Peyer's patch (tissue), 4 donors: ENCODE results near the gene PCMT1. TPM values are rescaled to one million over a fixed set of nuclear protein-coding genes. Genes with fewer than 3 reads are reported as not detected.

Experiments
- DNase-seq, 3 donors: peaks; one replicate each; pipeline ENCODE4 v3.0.0-alpha.2; 2017 to 2019
- H3K27ac ChIP-seq, 4 donors: fragments of 200-600 bp; sonication (generic); one replicate each; pipeline ENCODE4 v1.5.1; 2016 to 2019
- H3K27me3 ChIP-seq, 2 donors: fragments of 200-600 bp; sonication (generic); one replicate each; pipeline ENCODE4 v1.5.1; 2019
- H3K36me3 ChIP-seq, 3 donors: fragments of 200-600 bp; sonication (generic); one replicate each; pipeline ENCODE4 v1.5.1; 2016 to 2019
- H3K4me1 ChIP-seq, 4 donors: fragments of 200-600 bp; sonication (generic); one replicate each; pipeline ENCODE4 v1.5.1; 2016 to 2019
- H3K4me3 ChIP-seq, 4 donors: fragments of 200-600 bp; sonication (generic); 1 replicate in 3 of 4; 2 replicates in 1 of 4; pipeline ENCODE4 v1.5.1; 2016 to 2019; ENCODE audit warnings: mild to moderate bottlenecking in 1 of 4
- H3K9me3 ChIP-seq, 4 donors: fragments of 200-600 bp; sonication (generic); one replicate each; pipeline ENCODE4 v1.5.1; 2016 to 2019; ENCODE audit warnings: mild to moderate bottlenecking in 1 of 4
- POLR2A ChIP-seq, 2 donors: fragments of 450-650 bp; IDR thresholded peaks; one replicate each; pipeline ENCODE4 v1.5.1; 2017; ENCODE audit warnings: antibody characterized with exemption in 2 of 2, mild to moderate bottlenecking in 2 of 2, moderate library complexity in 2 of 2
- total RNA-seq, 4 donors: library from RNA; depleted of rRNA; stranded (reverse); fragments of >200 nt; gene quantifications; one replicate each; pipeline ENCODE4 v1.1.0, GENCODE V29; 2016
- TF ChIP-seq, protein P1 (sequence below), 6 experiments: fragments of 450-650 bp in 4 of 6; fragments of 200-600 bp in 2 of 6; sonication (generic) in 1 of 6; IDR thresholded peaks; one replicate each; pipeline ENCODE4 v1.5.1; 2017 to 2019; ENCODE audit warnings: antibody characterized with exemption in 6 of 6, mild to moderate bottlenecking in 3 of 6, moderate library complexity in 1 of 6

The PCMT1 gene
- total RNA-seq, 4 donors from 2014 or later: 39.4 to 52.0 (median 44.9) TPM

DNA sequence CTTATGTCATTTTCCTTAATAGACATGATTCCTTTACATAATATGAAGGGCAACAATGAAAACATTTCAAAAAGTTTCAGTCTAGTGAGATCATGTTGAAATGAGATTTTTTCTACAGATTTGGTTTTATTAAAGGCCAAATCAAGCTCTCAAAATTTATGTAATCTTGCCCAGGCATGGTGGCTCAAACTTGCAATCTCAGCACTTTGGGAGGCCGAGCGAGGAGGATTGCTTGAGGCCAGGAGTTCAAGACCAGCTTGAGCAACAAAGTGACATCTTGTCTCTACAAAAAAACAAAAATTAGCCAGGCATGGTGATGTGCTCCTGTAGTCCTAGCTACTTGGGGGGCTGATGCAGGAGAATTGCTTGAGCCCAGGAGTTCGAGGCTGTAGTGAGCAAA lies 63.8 kb downstream of the PCMT1 start:
- H3K4me1 ChIP-seq: no peaks in the 10 kb centered on the region
- H3K9me3 ChIP-seq: no peaks in the 10 kb centered on the region
- peaks cover 0 to 20% (median 0%) of the 10 kb centered on the region in 3 donors for H3K36me3 ChIP-seq
- no peak for DNase-seq
- no peak overlapping the region for H3K27ac ChIP-seq
- H3K4me3 ChIP-seq: no peak overlapping the region
- TF ChIP-seq, protein P1, sequence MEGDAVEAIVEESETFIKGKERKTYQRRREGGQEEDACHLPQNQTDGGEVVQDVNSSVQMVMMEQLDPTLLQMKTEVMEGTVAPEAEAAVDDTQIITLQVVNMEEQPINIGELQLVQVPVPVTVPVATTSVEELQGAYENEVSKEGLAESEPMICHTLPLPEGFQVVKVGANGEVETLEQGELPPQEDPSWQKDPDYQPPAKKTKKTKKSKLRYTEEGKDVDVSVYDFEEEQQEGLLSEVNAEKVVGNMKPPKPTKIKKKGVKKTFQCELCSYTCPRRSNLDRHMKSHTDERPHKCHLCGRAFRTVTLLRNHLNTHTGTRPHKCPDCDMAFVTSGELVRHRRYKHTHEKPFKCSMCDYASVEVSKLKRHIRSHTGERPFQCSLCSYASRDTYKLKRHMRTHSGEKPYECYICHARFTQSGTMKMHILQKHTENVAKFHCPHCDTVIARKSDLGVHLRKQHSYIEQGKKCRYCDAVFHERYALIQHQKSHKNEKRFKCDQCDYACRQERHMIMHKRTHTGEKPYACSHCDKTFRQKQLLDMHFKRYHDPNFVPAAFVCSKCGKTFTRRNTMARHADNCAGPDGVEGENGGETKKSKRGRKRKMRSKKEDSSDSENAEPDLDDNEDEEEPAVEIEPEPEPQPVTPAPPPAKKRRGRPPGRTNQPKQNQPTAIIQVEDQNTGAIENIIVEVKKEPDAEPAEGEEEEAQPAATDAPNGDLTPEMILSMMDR (IDR thresholded peaks at IDR 0.05): no peak
- no peak for TF ChIP-seq POLR2A (IDR thresholded peaks at IDR 0.05)
- H3K27me3 ChIP-seq: no peaks in the 10 kb centered on the region

DNA sequence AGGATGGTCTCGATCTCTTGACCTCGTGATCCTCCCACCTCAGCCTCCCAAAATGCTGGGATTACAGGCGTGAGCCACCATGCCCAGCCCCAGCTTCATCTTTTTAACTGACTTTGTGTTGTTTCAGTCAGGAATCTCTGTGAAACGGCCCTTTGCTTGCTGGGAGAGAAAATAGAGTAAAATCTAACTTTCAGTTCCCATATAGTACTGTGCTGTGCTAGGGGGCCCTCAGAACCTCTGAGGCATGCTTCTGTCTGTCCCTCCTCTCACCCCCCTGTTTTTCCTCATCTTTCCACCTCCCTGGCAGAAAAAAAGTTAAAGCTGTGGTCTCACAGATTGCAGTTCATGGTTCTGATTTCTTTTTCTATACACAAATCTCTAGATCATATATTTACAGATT lies 66.2 kb downstream of the PCMT1 start:
- DNase-seq: no peak
- Histone ChIP-seq H3K4me3 (no peak overlapping the region), H3K4me1 (no peaks in the 10 kb centered on the region), H3K9me3 (no peaks in the 10 kb centered on the region), H3K27ac (no peak overlapping the region), H3K36me3 (peaks cover 0 to 10% (median 0%) of the 10 kb centered on the region in 3 donors), H3K27me3 (no peaks in the 10 kb centered on the region)
- TF ChIP-seq, protein P1 (IDR thresholded peaks at IDR 0.05): no peak
- no peak for TF ChIP-seq POLR2A (IDR thresholded peaks at IDR 0.05)

DNA sequence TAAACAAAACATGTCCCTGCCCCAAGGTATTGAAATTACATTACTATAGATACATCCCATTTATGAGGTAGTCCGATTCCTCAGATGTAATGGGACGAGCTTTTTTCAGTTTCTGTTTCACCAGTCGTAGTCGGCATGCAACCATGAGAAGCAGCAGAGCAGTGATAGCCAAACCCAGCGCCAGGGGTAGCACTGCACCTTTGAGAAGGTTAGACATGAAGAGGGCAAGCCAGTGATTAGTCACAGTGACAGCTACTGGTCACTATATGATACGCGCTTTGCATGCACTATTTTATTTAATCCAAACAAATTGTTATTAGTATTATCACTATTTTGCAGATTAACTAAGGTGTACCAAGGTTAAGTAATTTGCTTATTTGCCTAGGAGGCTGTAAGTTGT lies 71.0 kb downstream of the PCMT1 start:
- DNase-seq: no peak
- Histone ChIP-seq H3K4me3 (no peak overlapping the region), H3K9me3 (no peaks in the 10 kb centered on the region), H3K27ac (no peak overlapping the region), H3K27me3 (no peaks in the 10 kb centered on the region), H3K36me3 (peaks cover 0 to 6% (median 0%) of the 10 kb centered on the region in 3 donors), H3K4me1 (no peaks in the 10 kb centered on the region)
- TF ChIP-seq, protein P1 (IDR thresholded peaks at IDR 0.05): no peak
- no peak for TF ChIP-seq POLR2A (IDR thresholded peaks at IDR 0.05)

DNA sequence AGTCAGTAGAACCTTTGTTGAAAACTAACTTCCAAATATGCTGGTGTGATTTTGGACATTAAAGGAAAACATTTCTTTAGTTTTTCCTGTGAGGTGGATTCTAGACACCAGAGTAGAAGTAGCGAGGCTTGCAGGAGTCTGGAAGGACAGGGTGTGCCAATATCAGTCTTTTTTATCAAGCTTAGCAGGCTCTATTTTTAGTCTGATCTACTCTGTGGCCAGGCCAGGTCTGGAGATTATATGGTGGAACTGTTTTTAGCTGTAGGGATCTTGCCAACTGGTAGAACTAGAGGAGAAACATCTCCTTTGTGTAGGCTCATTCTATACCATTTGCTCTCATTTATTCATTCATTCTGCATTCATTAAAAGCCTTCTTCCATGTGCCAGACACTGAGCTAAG lies 72.0 kb downstream of the PCMT1 start:
- Histone ChIP-seq H3K4me3 (no peak overlapping the region), H3K27me3 (no peaks in the 10 kb centered on the region), H3K9me3 (no peaks in the 10 kb centered on the region), H3K36me3 (peaks cover 0 to 6% (median 0%) of the 10 kb centered on the region in 3 donors), H3K27ac (no peak overlapping the region), H3K4me1 (no peaks in the 10 kb centered on the region)
- no peak for DNase-seq
- TF ChIP-seq, protein P1 (IDR thresholded peaks at IDR 0.05): no peak
- no peak for TF ChIP-seq POLR2A (IDR thresholded peaks at IDR 0.05)

DNA sequence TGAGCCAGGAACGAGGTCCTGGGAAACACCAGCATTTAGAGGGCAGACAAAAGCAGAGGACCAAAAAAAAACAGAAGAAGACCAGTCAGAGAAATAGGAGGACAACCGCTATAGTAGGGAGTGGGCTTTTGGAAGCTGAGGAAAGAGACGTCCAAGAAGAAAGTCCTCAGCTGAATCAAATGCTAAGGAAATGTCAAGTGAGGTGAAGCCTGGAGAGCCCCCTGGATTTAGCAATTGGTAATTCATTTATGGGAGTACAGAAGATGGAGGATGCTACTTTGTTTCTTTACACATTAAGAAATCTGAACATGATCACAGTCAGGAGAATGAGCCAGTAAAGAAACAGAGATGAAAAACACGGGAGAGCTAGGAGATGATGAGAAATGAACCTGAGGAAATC lies 73.5 kb downstream of the PCMT1 start:
- H3K9me3 ChIP-seq: no peaks in the 10 kb centered on the region
- H3K4me3 ChIP-seq: no peak overlapping the region
- H3K36me3 ChIP-seq: peaks cover 0 to 6% (median 0%) of the 10 kb centered on the region in 3 donors
- TF ChIP-seq, protein P1 (IDR thresholded peaks at IDR 0.05): no peak
- TF ChIP-seq POLR2A (IDR thresholded peaks at IDR 0.05): no peak
- no peak for DNase-seq
- H3K27me3 ChIP-seq: no peaks in the 10 kb centered on the region
- no peaks in the 10 kb centered on the region for H3K4me1 ChIP-seq
- H3K27ac ChIP-seq: no peak overlapping the region

DNA sequence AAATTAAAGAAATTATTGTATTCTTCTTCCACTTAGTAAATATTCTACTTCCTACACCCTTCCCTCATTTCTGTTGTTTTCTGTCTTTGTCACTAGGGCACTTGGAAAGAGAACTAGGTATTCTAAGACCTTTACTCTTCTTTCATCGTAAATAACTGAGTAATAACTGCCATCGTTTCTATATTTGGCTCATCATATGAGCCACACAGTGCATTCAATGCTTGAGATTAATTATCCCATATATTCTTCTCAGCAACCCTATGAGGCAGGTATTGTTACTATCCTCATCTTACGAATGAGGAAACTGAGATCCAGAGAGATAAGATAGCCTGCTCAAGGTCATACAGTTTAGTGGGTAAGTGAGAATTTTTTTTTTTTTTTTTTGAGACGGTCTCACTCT lies 75.8 kb downstream of the PCMT1 start:
- Histone ChIP-seq H3K4me1 (no peaks in the 10 kb centered on the region), H3K4me3 (no peak overlapping the region), H3K36me3 (peaks cover 0 to 6% (median 0%) of the 10 kb centered on the region in 3 donors), H3K9me3 (no peaks in the 10 kb centered on the region), H3K27me3 (no peaks in the 10 kb centered on the region), H3K27ac (no peak overlapping the region)
- TF ChIP-seq, protein P1 (IDR thresholded peaks at IDR 0.05): no peak
- no peak for TF ChIP-seq POLR2A (IDR thresholded peaks at IDR 0.05)
- DNase-seq: no peak
